Ascending aorta (tissue), 2 donors: ENCODE measurements around the gene CCDC134. TPM values are rescaled to one million over a fixed set of nuclear protein-coding genes. Genes with fewer than 3 reads are reported as not detected.

Experiments
- DNase-seq, 2 donors: peaks; one replicate each; pipeline ENCODE4 v3.0.0-alpha.2; 2019; ENCODE audit warnings: low spot score in 2 of 2
- H3K27ac ChIP-seq, 2 donors: fragments of 200-600 bp; sonication (generic); one replicate each; pipeline ENCODE4 v1.5.1; 2016 to 2017; ENCODE audit warnings: mild to moderate bottlenecking in 1 of 2
- H3K27me3 ChIP-seq: fragments of 200-600 bp; sonication (generic); one replicate; pipeline ENCODE4 v1.5.1; 2017
- H3K36me3 ChIP-seq, 2 donors: fragments of 200-600 bp; sonication (generic); one replicate each; pipeline ENCODE4 v1.5.1; 2016
- H3K4me1 ChIP-seq, 2 donors: fragments of 200-600 bp; sonication (generic); one replicate each; pipeline ENCODE4 v1.5.1; 2016 to 2017; ENCODE audit warnings: mild to moderate bottlenecking in 1 of 2
- H3K4me3 ChIP-seq, 2 donors: fragments of 200-600 bp; sonication (generic); one replicate each; pipeline ENCODE4 v1.5.1; 2016 to 2017; ENCODE audit warnings: mild to moderate bottlenecking in 1 of 2
- H3K9me3 ChIP-seq, 2 donors: fragments of 200-600 bp; sonication (generic); one replicate each; pipeline ENCODE4 v1.5.1; 2016
- CTCF ChIP-seq, 3 experiments: fragments of 200-600 bp in 2 of 3; fragments of 450-650 bp in 1 of 3; sonication (generic) in 2 of 3; IDR thresholded peaks; one replicate each; pipeline ENCODE4 v1.5.1; 2016 to 2019; ENCODE audit warnings: antibody characterized with exemption in 3 of 3, mild to moderate bottlenecking in 1 of 3, moderate library complexity in 1 of 3
- intact Hi-C: fragments of 100-400 bp; cut with DNase I; formaldehyde crosslinking; loops from one replicate; pipeline ENCODE4 v1.15.1; 2023
- total RNA-seq: library from RNA; depleted of rRNA; stranded (reverse); fragments of >200 nt; gene quantifications from one replicate; pipeline ENCODE4 v1.1.0, GENCODE V29; 2016

The CCDC134 gene
- total RNA-seq, 1 donor from 2014 or later, result 6.4 TPM

GRCh38 chr22:41818596-41818995 is 18.1 kb downstream of the CCDC134 start:
- no peak overlapping the region for H3K27ac ChIP-seq

GRCh38 chr22:41819257-41819656 is 18.8 kb downstream of the CCDC134 start:
- intact Hi-C loops, result no loop called here
- H3K4me1 ChIP-seq, result no peaks in the 10 kb centered on the region
- DNase-seq, result no peak
- H3K27ac ChIP-seq, result no peak overlapping the region
- H3K4me3 ChIP-seq, result no peak overlapping the region
- H3K9me3 ChIP-seq, result no peaks in the 10 kb centered on the region
- H3K36me3 ChIP-seq, result no peaks in the 10 kb centered on the region
- H3K27me3 ChIP-seq, result no peaks in the 10 kb centered on the region
- TF ChIP-seq CTCF (IDR thresholded peaks at IDR 0.05), result no peak

More at GRCh38 chr22:41818596-41818995, 18.1 kb downstream of the CCDC134 start:
- H3K36me3 ChIP-seq, result peaks cover 0 to under 1% of the 10 kb centered on the region in 2 donors
- H3K4me1 ChIP-seq, result no peaks in the 10 kb centered on the region
- no peak overlapping the region for H3K4me3 ChIP-seq
- H3K9me3 ChIP-seq, result no peaks in the 10 kb centered on the region
- DNase-seq, result no peak
- no peak for TF ChIP-seq CTCF (IDR thresholded peaks at IDR 0.05)
- intact Hi-C loops, result no loop called here
- no peaks in the 10 kb centered on the region for H3K27me3 ChIP-seq

- DNase-seq, result no peak
- Histone ChIP-seq H3K27ac (no peak overlapping the region), H3K4me1 (no peaks in the 10 kb centered on the region), H3K27me3 (no peaks in the 10 kb centered on the region), H3K4me3 (no peak overlapping the region), H3K36me3 (no peaks in the 10 kb centered on the region), H3K9me3 (no peaks in the 10 kb centered on the region)
- no peak for TF ChIP-seq CTCF (IDR thresholded peaks at IDR 0.05)
- intact Hi-C loops, result no loop called here
Measured at GRCh38 chr22:41820447-41820846, 20.0 kb downstream of the CCDC134 start.

- H3K4me3 ChIP-seq, result no peak overlapping the region
- H3K4me1 ChIP-seq, result no peaks in the 10 kb centered on the region
- H3K27me3 ChIP-seq, result no peaks in the 10 kb centered on the region
- intact Hi-C loops, result loop anchor here (2.0 kb wide), 1 partner anchor 119 kb away; no protein-coding TSS in a partner anchor
- no peaks in the 10 kb centered on the region for H3K36me3 ChIP-seq
- no peak overlapping the region for H3K27ac ChIP-seq
- no peak for TF ChIP-seq CTCF (IDR thresholded peaks at IDR 0.05)
- DNase-seq, result no peak
- H3K9me3 ChIP-seq, result no peaks in the 10 kb centered on the region
Measured at GRCh38 chr22:41821471-41822316, 21.2 kb downstream of the CCDC134 start.

- H3K4me1 ChIP-seq, result no peaks in the 10 kb centered on the region
- no peaks in the 10 kb centered on the region for H3K27me3 ChIP-seq
- H3K27ac ChIP-seq, result no peak overlapping the region
- no peak overlapping the region for H3K4me3 ChIP-seq
- H3K36me3 ChIP-seq, result no peaks in the 10 kb centered on the region
- TF ChIP-seq CTCF (IDR thresholded peaks at IDR 0.05), result peak in 2 of 3 experiments; percentile 40 to 45
- DNase-seq, result no peak
- no peaks in the 10 kb centered on the region for H3K9me3 ChIP-seq
- intact Hi-C loops, result loop anchor here (2.0 kb wide), 1 partner anchor 118 kb away; no protein-coding TSS in a partner anchor
Measured at GRCh38 chr22:41822317-41823057, 22.0 kb downstream of the CCDC134 start.
